Hepatocyte (in vitro differentiated cells): ENCODE measurements around the gene DRAP1. TPM values are rescaled to one million over a fixed set of nuclear protein-coding genes. Genes with fewer than 3 reads are reported as not detected.

ENCODE experiments used
- DNase-seq: peaks from one replicate; pipeline ENCODE4 v3.0.0-alpha.2; 2016; ENCODE audit warnings: low spot score
- H2AFZ ChIP-seq: fragments of 200-600 bp; sonication (generic); 2 replicates; pipeline ENCODE4 v1.6.0; 2016; ENCODE audit warnings: antibody characterized with exemption, mild to moderate bottlenecking
- H3K27ac ChIP-seq: fragments of 200-600 bp; sonication (generic); 2 replicates; pipeline ENCODE4 v1.5.1; 2016; ENCODE audit warnings: mild to moderate bottlenecking
- H3K27me3 ChIP-seq: fragments of 200-600 bp; sonication (generic); 2 replicates; pipeline ENCODE4 v1.6.1; 2016
- H3K36me3 ChIP-seq: fragments of 200-600 bp; sonication (generic); replicated peaks from 2 replicates; pipeline ENCODE4 v1.5.1; 2016; ENCODE audit warnings: low read depth; ENCODE audit not compliant: insufficient read depth
- H3K4me1 ChIP-seq: fragments of 200-600 bp; sonication (generic); 2 replicates; pipeline ENCODE4 v1.5.1; 2016; ENCODE audit warnings: mild to moderate bottlenecking, moderate library complexity; ENCODE audit not compliant: insufficient read depth
- H3K4me2 ChIP-seq: fragments of 200-600 bp; sonication (generic); 2 replicates; pipeline ENCODE4 v1.6.0; 2016
- H3K4me3 ChIP-seq: fragments of 200-600 bp; sonication (generic); 2 replicates; pipeline ENCODE4 v1.5.1; 2016; ENCODE audit warnings: mild to moderate bottlenecking
- H3K79me2 ChIP-seq: fragments of 200-600 bp; sonication (generic); 2 replicates; pipeline ENCODE4 v1.6.0; 2017; ENCODE audit warnings: mild to moderate bottlenecking
- H3K9me2 ChIP-seq: fragments of 200-600 bp; sonication (generic); replicated peaks from 2 replicates; pipeline ENCODE4 v1.6.0; 2017; ENCODE audit warnings: mild to moderate bottlenecking; ENCODE audit not compliant: insufficient read depth
- H3K9me3 ChIP-seq: fragments of 200-600 bp; sonication (generic); 2 replicates; pipeline ENCODE4 v1.5.1; 2016; ENCODE audit warnings: low read depth, mild to moderate bottlenecking
- H4K20me1 ChIP-seq: fragments of 200-600 bp; sonication (generic); 2 replicates; pipeline ENCODE4 v1.6.0; 2016; ENCODE audit warnings: mild to moderate bottlenecking; ENCODE audit not compliant: insufficient read depth, poor library complexity, severe bottlenecking
- CTCF ChIP-seq: fragments of 200-600 bp; sonication (generic); IDR thresholded peaks from 2 replicates; pipeline ENCODE4 v1.5.1; 2016; ENCODE audit warnings: antibody characterized with exemption, mild to moderate bottlenecking; ENCODE audit not compliant: poor library complexity
- EZH2 ChIP-seq: fragments of 200-600 bp; sonication (generic); IDR thresholded peaks from 2 replicates; pipeline ENCODE4 v1.6.1; 2016; ENCODE audit warnings: antibody characterized with exemption, mild to moderate bottlenecking, borderline replicate concordance
- EZH2phosphoT487 ChIP-seq: fragments of 200-600 bp; sonication (generic); IDR thresholded peaks from one replicate; pipeline ENCODE4 v1.6.1; 2018; ENCODE audit warnings: antibody characterized with exemption, mild to moderate bottlenecking, low read depth, moderate library complexity; ENCODE audit not compliant: unreplicated experiment, severe bottlenecking
- WGBS: methylation state at CpG from one replicate; pipeline ENCODE4 v1.1.6; 2016; ENCODE audit warnings: low lambda C conversion rate; ENCODE audit errors: missing lambda C conversion rate; 5-methylcytosine and 5-hydroxymethylcytosine counted together
- polyA plus RNA-seq: library from polyadenylated mRNA; unstranded; fragments of >200 nt; fragmentation: Nextera tagmentation; extraction: Ambion mirVana; gene quantifications from 2 replicates; pipeline ENCODE4 v1.2.1, GENCODE V29; 2016
- total RNA-seq: library from RNA; depleted of rRNA; stranded (reverse); fragments of >200 nt; gene quantifications from 2 replicates; pipeline ENCODE4 v1.2.3, GENCODE V29; 2014

Gene DRAP1
- total RNA-seq = 59.1 and 65.3 TPM in 2 replicates
- 158 and 173 TPM in 2 replicates for polyA plus RNA-seq

GRCh38 chr11:65919141-65919572 is at the start of gene DRAP1:
DRAP1 (plus strand) TSS chr11:65919426; CDS start chr11:65919502, 76 bp downstream.
- Histone ChIP-seq H3K4me1 (peaks cover 40% of the 10 kb centered on the region), H3K79me2 (peaks cover 32% of the 10 kb centered on the region), H3K36me3 (no peaks in the 10 kb centered on the region)

GRCh38 chr11:65869643-65870306 is 49.5 kb upstream of the DRAP1 start:
- 94% methylated on average over 24 of the region's 24 CpGs for WGBS
- no peaks in the 10 kb centered on the region for H3K9me2 ChIP-seq
- H3K36me3 ChIP-seq = no peaks in the 10 kb centered on the region
- no peak overlapping the region for H2AFZ ChIP-seq
- no peak overlapping the region for H3K4me3 ChIP-seq
- TF ChIP-seq EZH2 = no peak
- TF ChIP-seq EZH2phosphoT487 = no peak
- TF ChIP-seq CTCF = no peak
- no peaks in the 10 kb centered on the region for H3K79me2 ChIP-seq
- no peaks in the 10 kb centered on the region for H3K27me3 ChIP-seq
- H3K27ac ChIP-seq = no peak overlapping the region
- no peaks in the 10 kb centered on the region for H3K4me1 ChIP-seq
- no peak for DNase-seq
- no peaks in the 10 kb centered on the region for H4K20me1 ChIP-seq
- H3K4me2 ChIP-seq = no peak overlapping the region
- H3K9me3 ChIP-seq = no peaks in the 10 kb centered on the region

More at GRCh38 chr11:65919141-65919572, at the start of gene DRAP1:
- Histone ChIP-seq H3K27ac (peak within 1 kb of the TSS; percentile 94), H2AFZ (peak within 1 kb of the TSS; percentile 88), H3K9me2 (no peaks in the 10 kb centered on the region), H4K20me1 (no peaks in the 10 kb centered on the region), H3K4me3 (peak within 1 kb of the TSS; percentile 97), H3K27me3 (no peaks in the 10 kb centered on the region), H3K9me3 (no peaks in the 10 kb centered on the region), H3K4me2 (peak within 1 kb of the TSS; percentile 93)
- peak; percentile 100 for DNase-seq
- no peak for TF ChIP-seq EZH2
- TF ChIP-seq CTCF = no peak
- no peak for TF ChIP-seq EZH2phosphoT487
- 0% methylated on average over 26 of the region's 59 CpGs for WGBS

DNA sequence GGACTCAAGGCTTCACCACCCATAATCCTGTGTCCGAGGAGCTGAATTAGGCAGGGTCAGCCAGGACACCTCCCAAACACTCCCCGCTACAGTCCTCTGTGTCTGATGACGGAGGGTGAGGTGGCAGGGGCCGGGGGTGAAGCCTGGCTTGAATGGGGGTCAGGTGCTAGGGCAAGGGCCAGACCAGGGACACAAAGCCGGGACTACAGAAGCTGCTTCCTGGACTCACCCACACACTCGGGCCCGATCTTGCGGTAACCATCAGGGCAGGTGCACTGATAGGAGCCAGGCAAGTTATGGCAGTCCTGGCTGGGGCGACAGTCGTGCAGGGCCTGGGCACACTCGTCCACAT is 48.9 kb upstream of the DRAP1 start:
- 98% methylated on average over 10 of the region's 11 CpGs for WGBS
- H3K79me2 ChIP-seq = no peaks in the 10 kb centered on the region
- H3K4me3 ChIP-seq = no peak overlapping the region
- H3K9me2 ChIP-seq = no peaks in the 10 kb centered on the region
- H3K27me3 ChIP-seq = no peaks in the 10 kb centered on the region
- H4K20me1 ChIP-seq = no peaks in the 10 kb centered on the region
- no peak overlapping the region for H3K4me2 ChIP-seq
- TF ChIP-seq CTCF = no peak
- no peak for TF ChIP-seq EZH2phosphoT487
- no peak for TF ChIP-seq EZH2
- H3K4me1 ChIP-seq = no peaks in the 10 kb centered on the region
- no peak overlapping the region for H3K27ac ChIP-seq
- no peaks in the 10 kb centered on the region for H3K9me3 ChIP-seq
- H2AFZ ChIP-seq = no peak overlapping the region
- DNase-seq = no peak
- no peaks in the 10 kb centered on the region for H3K36me3 ChIP-seq
